Measurements from ENCODE around the gene HNRNPH1. TPM values are rescaled to one million over a fixed set of nuclear protein-coding genes. Genes with fewer than 3 reads are reported as not detected.

Gene HNRNPH1
- total RNA-seq, 1 experiment from 2014 or later, result 723 TPM

- Histone ChIP-seq H3K79me2 (ENCODE audit: low read depth) (no peaks in the 10 kb centered on the region), H3K4me2 (no peak overlapping the region), H3K4me1 (replicated peaks; ENCODE audit: insufficient read depth) (no peaks in the 10 kb centered on the region), H3K9me3 (ENCODE audit: insufficient read depth, low read depth) (no peaks in the 10 kb centered on the region), H2AFZ (no peak overlapping the region), H3K27ac (no peak overlapping the region), H3K27me3 (ENCODE audit: insufficient read depth, low read depth) (no peaks in the 10 kb centered on the region), H3F3A (ENCODE audit: insufficient read depth, low read depth) (peaks cover 19% of the 10 kb centered on the region), H3K36me3 (ENCODE audit: low read depth) (no peaks in the 10 kb centered on the region; the same call in 1 of the 2 replicates), H4K20me1 (ENCODE audit: insufficient read depth) (peaks cover 6% of the 10 kb centered on the region), H3K4me3 (no peak overlapping the region), H3K9me2 (ENCODE audit: insufficient read depth) (no peaks in the 10 kb centered on the region)
- no peak for DNase-seq
- TF ChIP-seq EZH2 (IDR thresholded peaks at IDR 0.05; ENCODE audit: low read depth), result no peak
- TF ChIP-seq CTCF (conservative IDR thresholded peaks at IDR 0.05), result no peak
- BruUV-seq (replicated peaks), result no TSS peak
- POLR2A ChIA-PET (ENCODE audit: unreplicated experiment), result no interaction called here
- intact Hi-C loops (cut with micrococcal nuclease; ENCODE audit: unreplicated experiment), result no loop called here
- CTCF ChIA-PET, result no interaction called here
Measured at GRCh38 chr5:179603308-179603707, 20.2 kb downstream of the HNRNPH1 start.

- H3K79me2 ChIP-seq (ENCODE audit: low read depth), result no peaks in the 10 kb centered on the region
- intact Hi-C loops (cut with micrococcal nuclease; ENCODE audit: unreplicated experiment), result no loop called here
- H4K20me1 ChIP-seq (ENCODE audit: insufficient read depth), result peaks cover 5% of the 10 kb centered on the region
- no peaks in the 10 kb centered on the region for H3K4me1 ChIP-seq (replicated peaks; ENCODE audit: insufficient read depth)
- H3K9me3 ChIP-seq (ENCODE audit: insufficient read depth, low read depth), result no peaks in the 10 kb centered on the region
- no peaks in the 10 kb centered on the region for H3K9me2 ChIP-seq (ENCODE audit: insufficient read depth)
- H3K4me2 ChIP-seq, result no peak overlapping the region
- DNase-seq, result no peak
- TF ChIP-seq CTCF (conservative IDR thresholded peaks at IDR 0.05) (no peak), EZH2 (IDR thresholded peaks at IDR 0.05; ENCODE audit: low read depth) (no peak)
- BruUV-seq (replicated peaks), result no TSS peak
- POLR2A ChIA-PET (ENCODE audit: unreplicated experiment), result no interaction called here
- no peak overlapping the region for H3K27ac ChIP-seq
- no peaks in the 10 kb centered on the region; the same call in 1 of the 2 replicates for H3K36me3 ChIP-seq (ENCODE audit: low read depth)
- H2AFZ ChIP-seq, result no peak overlapping the region
- H3F3A ChIP-seq (ENCODE audit: insufficient read depth, low read depth), result peaks cover 7% of the 10 kb centered on the region; the same call in 1 of the 2 replicates
- no peak overlapping the region for H3K4me3 ChIP-seq
- no peaks in the 10 kb centered on the region for H3K27me3 ChIP-seq (ENCODE audit: insufficient read depth, low read depth)
- CTCF ChIA-PET, result no interaction called here
Measured at GRCh38 chr5:179601871-179602625, 21.4 kb downstream of the HNRNPH1 start.

GRCh38 chr5:179599973-179600372 lies 23.5 kb downstream of the HNRNPH1 start:
- Histone ChIP-seq H3F3A (ENCODE audit: insufficient read depth, low read depth) (peaks cover 6% of the 10 kb centered on the region; the same call in 1 of the 2 replicates), H3K36me3 (ENCODE audit: low read depth) (peaks cover 4% of the 10 kb centered on the region; the same call in 1 of the 2 replicates), H3K9me2 (ENCODE audit: insufficient read depth) (no peaks in the 10 kb centered on the region), H3K27me3 (ENCODE audit: insufficient read depth, low read depth) (no peaks in the 10 kb centered on the region), H3K9me3 (ENCODE audit: insufficient read depth, low read depth) (no peaks in the 10 kb centered on the region), H3K4me3 (no peak overlapping the region), H4K20me1 (ENCODE audit: insufficient read depth) (no peaks in the 10 kb centered on the region), H2AFZ (no peak overlapping the region), H3K27ac (no peak overlapping the region), H3K79me2 (ENCODE audit: low read depth) (no peaks in the 10 kb centered on the region), H3K4me1 (replicated peaks; ENCODE audit: insufficient read depth) (no peaks in the 10 kb centered on the region), H3K4me2 (no peak overlapping the region)
- BruUV-seq (replicated peaks), result no TSS peak
- intact Hi-C loops (cut with micrococcal nuclease; ENCODE audit: unreplicated experiment), result no loop called here
- no peak for DNase-seq
- ChIA-PET POLR2A (ENCODE audit: unreplicated experiment) (no interaction called here), CTCF (interaction anchor here (0.7 kb wide), 1 partner anchor 251 kb away, joined by 10 read pairs; no protein-coding TSS in a partner anchor)
- TF ChIP-seq CTCF (conservative IDR thresholded peaks at IDR 0.05) (no peak), EZH2 (IDR thresholded peaks at IDR 0.05; ENCODE audit: low read depth) (no peak)
